ENCODE measurements around the gene REEP6. TPM values are rescaled to one million over a fixed set of nuclear protein-coding genes. Genes with fewer than 3 reads are reported as not detected.
"Not testable (repeated sequence)": the region's sequence is repeated elsewhere in the genome, so short reads cannot be mapped to it uniquely, and the experiment has no call there.

The REEP6 gene
- total and polyA plus RNA-seq, 3 donors from 2014 or later: 386 to 454 (median 429) TPM

GRCh38 chr19:1473085-1473851 is 17.7 kb upstream of the REEP6 start:
- no peaks in the 10 kb centered on the region for H3K36me3 ChIP-seq (ENCODE audit: low read depth, missing control alignments)
- WGBS, 2 donors: 73 to 88% methylated on average over 13 to 20 of the region's 20 CpGs
- peaks cover 22% of the 10 kb centered on the region for H3K4me1 ChIP-seq
- no peaks in the 10 kb centered on the region for H3K9me3 ChIP-seq
- H3K27me3 ChIP-seq: no peaks in the 10 kb centered on the region
- no peak overlapping the region for H3K27ac ChIP-seq
- no peak for DNase-seq
- TF ChIP-seq CTCF (IDR thresholded peaks at IDR 0.05) (no peak), POLR2A (IDR thresholded peaks at IDR 0.05) (no peak)
- intact Hi-C loops (cut with DNase I; ENCODE audit: low total_unique reads): no loop called here
- no peak overlapping the region for H3K4me3 ChIP-seq

DNA sequence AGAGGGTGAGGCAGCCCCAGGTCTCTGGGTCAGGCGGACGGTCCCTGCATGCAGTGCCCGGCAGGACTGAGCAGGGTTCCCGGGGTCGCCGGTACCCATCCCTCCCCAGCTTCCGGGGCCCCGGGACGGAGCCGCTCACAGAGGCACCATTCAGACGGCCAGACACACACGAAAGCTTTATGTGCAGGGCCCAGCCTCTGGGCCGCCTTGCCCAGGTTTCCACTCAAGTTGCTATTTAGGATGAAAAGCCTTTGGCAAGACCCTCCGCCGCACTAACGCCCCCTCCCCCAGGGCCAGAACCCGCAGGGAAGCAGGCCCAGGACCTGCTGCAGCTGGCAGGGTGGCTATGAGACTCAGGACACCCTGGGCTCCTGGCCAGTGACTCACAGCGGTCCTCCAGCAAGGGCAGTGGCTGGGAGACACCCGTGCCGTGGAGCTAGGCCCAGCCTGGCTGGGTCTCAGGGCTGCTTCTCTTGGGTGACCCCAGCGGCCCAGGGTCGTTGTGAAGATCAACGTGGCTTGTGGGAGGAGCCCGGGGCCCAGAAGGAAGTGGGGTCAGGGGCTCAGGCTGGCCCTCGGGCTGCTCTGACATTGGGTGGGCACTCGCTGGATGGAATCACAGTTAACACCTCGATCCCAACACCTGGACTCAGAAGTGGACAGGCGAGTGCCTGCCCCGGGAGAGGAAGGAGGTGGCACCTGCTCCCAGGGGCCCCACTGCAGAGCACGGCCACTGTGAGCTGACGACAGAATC is 16.8 kb upstream of the REEP6 start:
- intact Hi-C loops (cut with DNase I; ENCODE audit: low total_unique reads): no loop called here
- DNase-seq: no peak
- Histone ChIP-seq H3K27ac (no peak overlapping the region), H3K4me3 (no peak overlapping the region), H3K9me3 (no peaks in the 10 kb centered on the region), H3K27me3 (no peaks in the 10 kb centered on the region), H3K36me3 (ENCODE audit: low read depth, missing control alignments) (no peaks in the 10 kb centered on the region), H3K4me1 (peaks cover 20% of the 10 kb centered on the region)
- 76 to 100% methylated on average over 6 to 30 of the region's 31 CpGs for WGBS, 2 donors
- TF ChIP-seq POLR2A (IDR thresholded peaks at IDR 0.05): no peak
- no peak for TF ChIP-seq CTCF (IDR thresholded peaks at IDR 0.05)

DNA sequence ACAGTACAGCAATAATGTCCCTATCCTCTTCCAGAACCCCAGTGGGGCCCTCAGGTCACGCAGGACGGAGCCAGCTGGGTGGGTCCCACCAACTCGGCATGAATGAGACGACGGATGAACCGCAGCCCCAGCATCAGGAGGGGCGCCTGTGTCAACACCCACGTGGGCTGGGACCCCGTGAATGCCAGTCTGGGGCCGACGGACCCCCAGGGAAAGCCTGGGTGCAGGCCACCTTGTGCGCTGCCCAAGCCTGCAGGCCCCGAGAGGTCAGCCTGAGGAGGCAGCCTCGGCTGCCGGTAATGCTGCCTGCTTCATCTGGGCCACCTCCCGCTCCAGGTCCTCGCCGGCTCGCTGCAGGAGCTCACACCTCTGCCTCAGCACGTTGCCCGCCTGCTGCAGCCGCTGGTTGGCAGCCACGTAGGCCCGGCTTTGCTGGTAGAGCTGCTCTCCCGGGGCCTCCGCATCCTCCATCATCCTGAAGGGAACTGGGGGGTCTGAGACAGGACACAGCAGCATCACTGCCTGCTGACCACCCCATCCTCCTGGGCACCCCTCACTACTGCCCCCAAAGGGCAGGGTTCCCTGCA is 16.1 kb upstream of the REEP6 start:
- H3K27ac ChIP-seq: no peak overlapping the region
- intact Hi-C loops (cut with DNase I; ENCODE audit: low total_unique reads): no loop called here
- TF ChIP-seq POLR2A (IDR thresholded peaks at IDR 0.05): no peak
- TF ChIP-seq CTCF (IDR thresholded peaks at IDR 0.05): no peak
- WGBS, 2 donors: 86 to 92% methylated on average over 10 to 26 of the region's 26 CpGs
- no peaks in the 10 kb centered on the region for H3K9me3 ChIP-seq
- peaks cover 25% of the 10 kb centered on the region for H3K4me1 ChIP-seq
- no peak overlapping the region for H3K4me3 ChIP-seq
- H3K36me3 ChIP-seq (ENCODE audit: low read depth, missing control alignments): no peaks in the 10 kb centered on the region
- no peak for DNase-seq
- no peaks in the 10 kb centered on the region for H3K27me3 ChIP-seq

GRCh38 chr19:1475751-1476437 is 15.1 kb upstream of the REEP6 start:
- Histone ChIP-seq H3K4me1 (peaks cover 22% of the 10 kb centered on the region), H3K4me3 (no peak overlapping the region), H3K27me3 (no peaks in the 10 kb centered on the region), H3K27ac (no peak overlapping the region), H3K9me3 (no peaks in the 10 kb centered on the region), H3K36me3 (ENCODE audit: low read depth, missing control alignments) (no peaks in the 10 kb centered on the region)
- TF ChIP-seq CTCF (IDR thresholded peaks at IDR 0.05) (no peak), POLR2A (IDR thresholded peaks at IDR 0.05) (no peak)
- 90 to 91% methylated on average over 30 of the region's 31 CpGs for WGBS, 2 donors
- intact Hi-C loops (cut with DNase I; ENCODE audit: low total_unique reads): no loop called here
- DNase-seq: no peak

DNA sequence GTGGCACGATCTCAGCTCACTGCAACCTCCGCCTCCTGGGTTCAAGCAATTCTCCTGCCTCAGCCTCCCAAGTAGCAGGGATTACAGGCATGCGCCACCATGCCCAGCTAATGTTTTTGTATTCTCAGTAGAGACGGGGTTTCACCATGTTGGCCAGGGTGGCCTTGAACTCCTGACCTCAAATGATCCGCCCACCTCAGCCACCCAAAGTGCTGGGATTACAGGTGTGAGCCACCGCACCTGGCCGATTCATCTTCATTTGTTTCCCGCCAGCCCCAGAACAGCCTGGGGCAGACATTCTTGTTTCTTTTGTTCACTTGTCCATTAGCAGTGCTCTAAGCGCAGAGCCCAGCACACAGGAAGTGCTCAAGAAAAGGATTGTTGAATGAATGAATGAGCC is 13.9 kb upstream of the REEP6 start:
- H3K27ac ChIP-seq; H3K4me3 ChIP-seq; H3K27me3 ChIP-seq; intact Hi-C loops (cut with DNase I; ENCODE audit: low total_unique reads); H3K9me3 ChIP-seq; DNase-seq; H3K36me3 ChIP-seq (ENCODE audit: low read depth, missing control alignments): not testable (repeated sequence)
- 80 to 86% methylated on average over 9 of the region's 9 CpGs for WGBS, 2 donors
- H3K4me1 ChIP-seq: peaks cover 14% of the 10 kb centered on the region

All from testis (tissue), 3 donors.